Measurements from ENCODE around the gene ZFYVE28.

ZFYVE28 gene

GRCh38 chr4:2408976-2409375 is 9.5 kb downstream of the ZFYVE28 start:
- H3K4me3 ChIP-seq (ENCODE audit: low read depth, low read length): no peak overlapping the region
- in situ Hi-C loops (cut with HindIII; ENCODE audit: low sequenced_read_pairs): no loop called here
- DNase-seq (ENCODE audit: low read depth): no peak
- no peak for TF ChIP-seq CTCF (IDR thresholded peaks at IDR 0.05; ENCODE audit: low read depth, low read length, missing control alignments)

GRCh38 chr4:2408401-2408958 is 10.0 kb downstream of the ZFYVE28 start:
- no peak for DNase-seq (ENCODE audit: low read depth)
- no peak for TF ChIP-seq CTCF (IDR thresholded peaks at IDR 0.05; ENCODE audit: low read depth, low read length, missing control alignments)
- no peak overlapping the region for H3K4me3 ChIP-seq (ENCODE audit: low read depth, low read length)
- in situ Hi-C loops (cut with HindIII; ENCODE audit: low sequenced_read_pairs): no loop called here

- in situ Hi-C loops (cut with HindIII; ENCODE audit: low sequenced_read_pairs): no loop called here
- no peak for TF ChIP-seq CTCF (IDR thresholded peaks at IDR 0.05; ENCODE audit: low read depth, low read length, missing control alignments)
- no peak for DNase-seq (ENCODE audit: low read depth)
- no peak overlapping the region for H3K4me3 ChIP-seq (ENCODE audit: low read depth, low read length)
These were observed 10.5 kb downstream of the ZFYVE28 start for GRCh38 chr4:2407991-2408342.

- DNase-seq (ENCODE audit: low read depth): no peak
- TF ChIP-seq CTCF (IDR thresholded peaks at IDR 0.05; ENCODE audit: low read depth, low read length, missing control alignments): no peak
- in situ Hi-C loops (cut with HindIII; ENCODE audit: low sequenced_read_pairs): no loop called here
- H3K4me3 ChIP-seq (ENCODE audit: low read depth, low read length): no peak overlapping the region
These were observed 11.5 kb downstream of the ZFYVE28 start for GRCh38 chr4:2406920-2407319.

GRCh38 chr4:2406406-2406805 is 12.0 kb downstream of the ZFYVE28 start:
- DNase-seq (ENCODE audit: low read depth): no peak
- no peak overlapping the region for H3K4me3 ChIP-seq (ENCODE audit: low read depth, low read length)
- TF ChIP-seq CTCF (IDR thresholded peaks at IDR 0.05; ENCODE audit: low read depth, low read length, missing control alignments): no peak
- in situ Hi-C loops (cut with HindIII; ENCODE audit: low sequenced_read_pairs): no loop called here

GRCh38 chr4:2402941-2403340 is 15.5 kb downstream of the ZFYVE28 start:
- no peak for DNase-seq (ENCODE audit: low read depth)
- no peak for TF ChIP-seq CTCF (IDR thresholded peaks at IDR 0.05; ENCODE audit: low read depth, low read length, missing control alignments)
- in situ Hi-C loops (cut with HindIII; ENCODE audit: low sequenced_read_pairs): loop anchor here (5.0 kb wide), 1 partner anchor 146 kb away; no protein-coding TSS in a partner anchor
- H3K4me3 ChIP-seq (ENCODE audit: low read depth, low read length): no peak overlapping the region
